HepG2 (cell line): ENCODE results near the gene LSS. TPM values are rescaled to one million over a fixed set of nuclear protein-coding genes. Genes with fewer than 3 reads are reported as not detected.

Experiments used
- ATAC-seq: fragments of 200-7000 bp; cut with Tn5 transposase; 3 replicates; pipeline ENCODE4 v1.9.1; 2020; ENCODE audit warnings: mild to moderate bottlenecking, moderate library complexity
- BruUV-seq: library from RNA; stranded (reverse); fragments of 400-500 nt; replicated peaks from 2 replicates; lab custom pipeline; 2021; lab: Mats Ljungman, UMichigan
- CTCF ChIA-PET: fragments of 300-600 bp; formaldehyde crosslinking; extraction: SDS; loops from one replicate; lab custom pipeline; 2021; ENCODE audit warnings: low total read pairs, inconsistent platforms, low intra/inter-chr PET ratio; lab: Yijun Ruan, JAX
- POLR2A ChIA-PET: fragments of 350-600 bp; sonication (Branson Sonifier 250); formaldehyde crosslinking; loops from one replicate; lab custom pipeline; 2020; ENCODE audit warnings: antibody characterized with exemption, inconsistent platforms; lab: Yijun Ruan, JAX
- DNase-seq: peaks from one replicate; pipeline ENCODE4 v3.0.0-alpha.2; 2015; ENCODE audit warnings: low spot score
- FAIRE-seq: peaks from 3 replicates; lab custom pipeline; 2011; peaks lifted over from hg19 to GRCh38; lab: Jason Lieb, UNC
- H2AFZ ChIP-seq: one replicate; pipeline ENCODE4 v1.6.1; 2011; ENCODE audit warnings: low read length, inconsistent platforms
- H3K27ac ChIP-seq: fragments of 300-600 bp; 3 replicates; pipeline ENCODE4 v1.8.0; 2011; ENCODE audit warnings: mixed run types, mild to moderate bottlenecking, mixed read lengths, low read length, inconsistent platforms; ENCODE audit not compliant: insufficient read depth; ENCODE audit errors: extremely low read length
- H3K27me3 ChIP-seq, 2 experiments: fragments of 200-600 bp in 1 of 2; 2 replicates in 1 of 2; 3 replicates in 1 of 2; pipeline versions ENCODE4 v1.6.0 to v1.8.0; 2011; ENCODE audit warnings: low read length in 2 of 2, mild to moderate bottlenecking in 2 of 2, moderate library complexity in 2 of 2, inconsistent platforms in 1 of 2; ENCODE audit not compliant: insufficient read depth in 2 of 2, control insufficient read depth in 1 of 2
- H3K36me3 ChIP-seq, 2 experiments: fragments of 200-600 bp in 1 of 2; replicated peaks in 1 of 2; 2 replicates in 1 of 2; 3 replicates in 1 of 2; pipeline versions ENCODE4 v1.5.1 to v1.8.0; 2011; ENCODE audit warnings: low read length in 2 of 2, inconsistent platforms in 1 of 2; ENCODE audit not compliant: insufficient read depth in 2 of 2, control insufficient read depth in 1 of 2
- H3K4me1 ChIP-seq: 2 replicates; pipeline ENCODE4 v1.5.1; 2012; ENCODE audit warnings: low read length, inconsistent platforms; ENCODE audit not compliant: insufficient read depth
- H3K4me2 ChIP-seq: 2 replicates; pipeline ENCODE4 v1.6.0; 2011; ENCODE audit warnings: low read depth, low read length, inconsistent platforms
- H3K4me3 ChIP-seq, 3 experiments: fragments of 200-600 bp in 1 of 3; sonication (generic), shearing (Covaris generic) in 1 of 3; replicated peaks in 1 of 3; 2 replicates each; pipeline ENCODE4 v1.5.1; 2011 to 2016; ENCODE audit warnings: low read length in 3 of 3, inconsistent platforms in 2 of 3, low read depth in 2 of 3, mild to moderate bottlenecking in 2 of 3, control low read depth in 1 of 3, mixed read lengths in 1 of 3; ENCODE audit not compliant: insufficient read depth in 1 of 3
- H3K79me2 ChIP-seq: one replicate; pipeline ENCODE4 v1.6.1; 2011; ENCODE audit warnings: low read length, inconsistent platforms; ENCODE audit not compliant: insufficient read depth
- H3K9ac ChIP-seq: 2 replicates; pipeline ENCODE4 v1.6.0; 2011; ENCODE audit warnings: mild to moderate bottlenecking, low read depth, low read length, inconsistent platforms; ENCODE audit not compliant: insufficient read depth
- H3K9me3 ChIP-seq: 2 replicates; pipeline ENCODE4 v1.5.1; 2012; ENCODE audit warnings: mild to moderate bottlenecking, low read length
- H4K20me1 ChIP-seq: 2 replicates; pipeline ENCODE4 v1.6.0; 2011; ENCODE audit warnings: inconsistent platforms, mild to moderate bottlenecking, low read length, moderate library complexity; ENCODE audit not compliant: insufficient read depth
- ARID4A ChIP-seq: sonication (generic); formaldehyde crosslinking; IDR thresholded peaks from 2 replicates; pipeline ENCODE4 v1.5.0; 2020; ENCODE audit warnings: mild to moderate bottlenecking, missing genetic modification reagents, borderline replicate concordance
- ETS1 ChIP-seq: sonication (generic); formaldehyde crosslinking; IDR thresholded peaks from 2 replicates; pipeline ENCODE4 v1.4.0; 2020; ENCODE audit warnings: missing genetic modification reagents
- JUND ChIP-seq: sonication (generic); formaldehyde crosslinking; IDR thresholded peaks from 2 replicates; pipeline ENCODE4 v1.8.0; 2022; ENCODE audit warnings: mild to moderate bottlenecking, missing genetic modification reagents
- KLF12 ChIP-seq: sonication (generic); formaldehyde crosslinking; IDR thresholded peaks from 2 replicates; pipeline ENCODE4 v1.4.0; 2020; ENCODE audit warnings: missing genetic modification reagents, borderline replicate concordance
- SAFB2 ChIP-seq: sonication (generic); formaldehyde crosslinking; IDR thresholded peaks from 2 replicates; pipeline ENCODE4 v1.5.1; 2020; ENCODE audit warnings: missing genetic modification reagents, low read depth, mild to moderate bottlenecking, borderline replicate concordance
- SNAI1 ChIP-seq: sonication (generic); formaldehyde crosslinking; IDR thresholded peaks from 2 replicates; pipeline ENCODE4 v1.5.0; 2020; ENCODE audit warnings: mild to moderate bottlenecking, missing genetic modification reagents, borderline replicate concordance
- SRF ChIP-seq: IDR thresholded peaks from 2 replicates; pipeline ENCODE4 v1.6.1; 2011; ENCODE audit warnings: mild to moderate bottlenecking, low read depth, low read length, moderate library complexity
- ZFY ChIP-seq: sonication (generic); formaldehyde crosslinking; IDR thresholded peaks from 2 replicates; pipeline ENCODE4 v1.4.0; 2020; ENCODE audit warnings: missing genetic modification reagents
- ZNF20 ChIP-seq: sonication (generic); formaldehyde crosslinking; IDR thresholded peaks from 2 replicates; pipeline ENCODE4 v1.4.0; 2020; ENCODE audit warnings: mild to moderate bottlenecking, moderate library complexity, missing genetic modification reagents
- ZNF546 ChIP-seq: sonication (generic); formaldehyde crosslinking; conservative IDR thresholded peaks from 2 replicates; pipeline ENCODE4 v1.8.1; 2023; ENCODE audit warnings: mild to moderate bottlenecking, missing genetic modification reagents
- WGBS: methylation state at CpG from one replicate; pipeline ENCODE4 v1.1.6; 2017; ENCODE audit warnings: low lambda C conversion rate; 5-methylcytosine and 5-hydroxymethylcytosine counted together
- in situ Hi-C: cut with HindIII; loops from 2 replicates; pipeline ENCODE4 v1.10.0; 2017; ENCODE audit warnings: low pct_unique_long_range_greater_than_20kb; ENCODE audit not compliant: extremely low pct_ligation_motif_present
- intact Hi-C: fragments of 100-400 bp; cut with micrococcal nuclease; formaldehyde crosslinking; loops from one replicate; pipeline ENCODE4 v1.10.0; 2022; ENCODE audit not compliant: unreplicated experiment
- polyA plus RNA-seq, 8 experiments: library from polyadenylated mRNA; depleted of rRNA in 3 of 8; stranded (reverse) in 7 of 8; unstranded in 1 of 8; fragments of >200 nt; fragmentation: Illumina TruSeq in 4 of 8; extraction: Trizol in 4 of 8; gene quantifications; 2 replicates each; pipeline versions ENCODE4 v1.2.1 to v1.2.3, GENCODE V29; 2011 to 2016; ENCODE audit warnings: low read depth in 4 of 8, missing spikeins in 1 of 8, mixed read lengths in 1 of 8; ENCODE audit not compliant: insufficient read depth in 1 of 8
- total RNA-seq, 5 experiments: library from RNA; depleted of rRNA; stranded (reverse); fragments of >200 nt; fragmentation: Illumina TruSeq; extraction: Trizol; gene quantifications; 2 replicates each; pipeline ENCODE4 v1.2.3, GENCODE V29; 2016; ENCODE audit warnings: low read depth in 1 of 5
- TF ChIP-seq, protein P1 (sequence below): sonication (generic); formaldehyde crosslinking; IDR thresholded peaks from 2 replicates; pipeline ENCODE4 v1.5.0; 2020; ENCODE audit warnings: missing genetic modification reagents
- TF ChIP-seq, protein P2 (sequence below): sonication (generic); formaldehyde crosslinking; IDR thresholded peaks from 2 replicates; pipeline ENCODE4 v1.5.1; 2020; ENCODE audit warnings: missing genetic modification reagents, mild to moderate bottlenecking, borderline replicate concordance

The LSS gene
- total and polyA plus RNA-seq, 2 of the 13 experiments (the other 11 are each of a cell fraction or from before 2014, with no cell fraction given) = 72.6 to 113 TPM

DNA sequence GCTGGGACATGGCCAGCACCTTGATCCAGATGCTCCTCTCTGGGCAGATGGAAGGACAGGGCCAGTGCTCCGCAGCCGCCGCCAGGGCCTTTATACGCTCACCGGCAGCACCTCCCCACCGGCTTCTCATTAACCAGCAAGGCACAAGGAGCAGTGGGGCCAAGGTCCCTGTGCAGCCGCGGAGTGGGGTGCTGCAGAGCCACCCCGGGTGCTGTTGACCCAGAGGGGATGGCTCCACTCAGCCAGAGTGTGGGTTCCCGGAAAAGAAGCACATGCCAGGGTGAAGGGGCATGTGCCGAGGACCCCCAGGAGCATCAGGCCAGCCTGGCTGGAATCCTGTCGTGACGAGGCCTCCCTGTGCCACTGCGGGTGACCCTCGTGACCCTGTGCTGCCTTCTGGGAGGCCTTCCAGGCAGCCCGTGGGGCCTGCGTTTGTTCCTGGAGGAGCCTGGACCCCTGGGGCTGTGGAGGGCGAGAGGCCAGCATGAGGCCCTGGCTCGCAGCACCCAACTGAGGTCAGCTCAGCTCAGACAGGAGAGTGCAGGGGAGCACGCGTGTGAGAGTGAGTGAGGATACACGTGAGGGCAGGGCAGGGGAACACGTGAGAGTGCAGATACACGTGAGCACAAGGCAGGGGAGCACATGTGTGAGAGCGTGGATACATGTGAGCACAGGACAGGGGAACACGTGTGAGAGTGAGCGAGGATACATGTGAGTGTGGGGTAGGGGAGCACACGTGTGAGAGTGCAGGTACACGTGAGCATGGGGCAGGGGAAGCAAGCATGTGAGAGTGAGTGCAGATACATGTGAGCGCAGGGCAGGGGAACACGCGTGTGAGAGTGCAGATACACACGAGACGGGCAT is 72.8 kb downstream of the LSS start, which contains the start of gene FTCD (continued):
- TF ChIP-seq ARID4A (peak; percentile 89), ETS1 (CRISPR knock-in tag) (no peak), KLF12 (CRISPR knock-in tag) (no peak)
- TF ChIP-seq, all 625 proteins: peak for 257

DNA sequence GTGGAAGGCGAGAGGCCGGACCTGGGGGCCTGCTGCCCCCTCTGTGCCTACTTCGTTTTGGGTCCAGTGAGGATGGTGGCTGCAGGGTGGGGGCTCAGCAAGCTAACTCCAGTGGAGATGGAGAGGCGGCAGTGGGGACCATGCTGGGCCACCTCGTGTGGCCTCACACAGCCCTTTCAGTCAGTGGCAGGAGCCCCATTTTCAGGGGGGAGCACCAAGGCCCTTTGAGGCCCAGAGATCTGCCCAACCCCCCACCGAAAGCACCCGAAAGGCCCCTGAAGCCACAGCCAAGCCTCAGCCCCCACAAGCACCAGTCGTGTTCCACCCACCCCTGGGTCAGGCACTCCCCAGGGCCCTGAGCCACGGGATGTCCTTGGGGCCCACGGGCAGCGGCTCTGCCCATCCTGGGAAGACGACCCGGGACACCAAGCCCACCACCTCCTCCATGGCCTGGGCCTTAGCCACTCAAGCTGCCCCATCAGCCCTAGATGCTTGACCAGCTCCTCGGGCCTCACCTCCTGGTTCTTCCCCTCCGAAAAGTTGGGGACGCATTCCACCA is 73.5 kb downstream of the LSS start:
- Histone ChIP-seq H3K4me3 (peak overlapping the region; percentile 84 to 97 (median 96)), H3K4me2 (peak overlapping the region; percentile 94), H2AFZ (no peak overlapping the region), H3K4me1 (peaks cover 50% of the 10 kb centered on the region), H3K9me3 (no peaks in the 10 kb centered on the region), H3K36me3 (peaks cover 1 to 10% of the 10 kb centered on the region in 2 experiments; a peak in 3 of 5 replicates), H3K27ac (peak overlapping the region; percentile 83), H4K20me1 (peaks cover 8% of the 10 kb centered on the region; the same call in 1 of the 2 replicates), H3K27me3 (no peaks in the 10 kb centered on the region; a peak in 2 of 5 replicates), H3K79me2 (peaks cover 23% of the 10 kb centered on the region), H3K9ac (peak overlapping the region; percentile 86)
- FAIRE-seq (no peak), ATAC-seq (no peak), DNase-seq (no peak)
- CTCF ChIA-PET = no interaction called here
- WGBS = 0% methylated on average over 4 of the region's 16 CpGs
- in situ Hi-C loops (no loop called here), intact Hi-C loops (loop anchor here (5.0 kb wide), 1 partner anchor 72 kb away; the partner anchor contains the start of gene LSS)
- TSS peak; percentile 71 for BruUV-seq
- POLR2A ChIA-PET = interaction anchor here (0.7 to 1.7 kb wide), 2 partner anchors 12 to 109 kb away, joined by 3 to 10 read pairs; no protein-coding TSS in a partner anchor
- 0 out of 2 replicates have a peak, but pooled peaks have one; percentile 45 for TF ChIP-seq SAFB2 (CRISPR knock-in tag)
- TF ChIP-seq SNAI1 (CRISPR knock-in tag) = peak; percentile 92
- TF ChIP-seq, protein P1, sequence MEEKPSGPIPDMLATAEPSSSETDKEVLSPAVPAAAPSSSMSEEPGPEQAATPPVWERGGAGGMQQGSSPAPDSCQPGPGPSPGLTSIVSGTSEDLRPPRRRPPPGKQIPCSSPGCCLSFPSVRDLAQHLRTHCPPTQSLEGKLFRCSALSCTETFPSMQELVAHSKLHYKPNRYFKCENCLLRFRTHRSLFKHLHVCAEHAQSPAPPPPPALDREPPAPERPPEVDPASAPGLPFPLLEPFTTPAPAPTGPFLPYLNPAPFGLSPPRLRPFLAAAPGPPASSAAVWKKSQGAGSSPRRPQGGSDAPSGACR (CRISPR knock-in tag) = peak; percentile 70; the same call in 1 of the 2 replicates
- TF ChIP-seq, protein P2, sequence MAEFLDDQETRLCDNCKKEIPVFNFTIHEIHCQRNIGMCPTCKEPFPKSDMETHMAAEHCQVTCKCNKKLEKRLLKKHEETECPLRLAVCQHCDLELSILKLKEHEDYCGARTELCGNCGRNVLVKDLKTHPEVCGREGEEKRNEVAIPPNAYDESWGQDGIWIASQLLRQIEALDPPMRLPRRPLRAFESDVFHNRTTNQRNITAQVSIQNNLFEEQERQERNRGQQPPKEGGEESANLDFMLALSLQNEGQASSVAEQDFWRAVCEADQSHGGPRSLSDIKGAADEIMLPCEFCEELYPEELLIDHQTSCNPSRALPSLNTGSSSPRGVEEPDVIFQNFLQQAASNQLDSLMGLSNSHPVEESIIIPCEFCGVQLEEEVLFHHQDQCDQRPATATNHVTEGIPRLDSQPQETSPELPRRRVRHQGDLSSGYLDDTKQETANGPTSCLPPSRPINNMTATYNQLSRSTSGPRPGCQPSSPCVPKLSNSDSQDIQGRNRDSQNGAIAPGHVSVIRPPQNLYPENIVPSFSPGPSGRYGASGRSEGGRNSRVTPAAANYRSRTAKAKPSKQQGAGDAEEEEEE (CRISPR knock-in tag) = peak; percentile 12; the same call in 1 of the 2 replicates
- peak; percentile 31; the same call in 1 of the 2 replicates for TF ChIP-seq JUND (CRISPR knock-in tag)
- no peak; the same call in 1 of the 2 replicates for TF ChIP-seq ZFY
- TF ChIP-seq SRF = no peak
- peak; percentile 88 for TF ChIP-seq ZNF546
- TF ChIP-seq ZNF20 (CRISPR knock-in tag) = peak; percentile 60
